ENCODE data around the gene MIA2. TPM values are rescaled to one million over a fixed set of nuclear protein-coding genes. Genes with fewer than 3 reads are reported as not detected.
"Not testable (repeated sequence)": the region's sequence is repeated elsewhere in the genome, so short reads cannot be mapped to it uniquely, and the experiment has no call there.

MIA2 gene
- total and polyA plus RNA-seq, 2 experiments from 2014 or later: 9.5 to 10.9 TPM

DNA sequence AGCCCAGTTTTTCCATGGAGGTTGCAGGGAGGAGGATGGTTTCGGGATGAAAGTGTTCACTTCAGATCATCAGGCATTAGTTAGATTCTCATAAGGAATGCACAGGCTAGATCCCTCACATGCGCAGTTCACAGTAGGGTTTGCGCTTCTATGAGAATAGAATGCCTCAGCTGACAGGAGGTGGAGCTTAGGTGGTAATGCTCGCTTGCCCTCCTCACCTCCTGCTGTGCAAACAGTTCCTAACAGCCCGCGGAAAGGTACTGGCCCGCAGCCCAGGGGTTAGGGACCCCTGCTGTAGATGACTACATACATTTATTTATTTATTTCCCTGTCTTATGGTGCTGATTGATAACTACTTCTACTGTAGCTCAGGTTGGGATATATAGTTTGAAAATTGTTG is 105.3 kb downstream of the MIA2 start (continued):
- TF ChIP-seq, protein P1, sequence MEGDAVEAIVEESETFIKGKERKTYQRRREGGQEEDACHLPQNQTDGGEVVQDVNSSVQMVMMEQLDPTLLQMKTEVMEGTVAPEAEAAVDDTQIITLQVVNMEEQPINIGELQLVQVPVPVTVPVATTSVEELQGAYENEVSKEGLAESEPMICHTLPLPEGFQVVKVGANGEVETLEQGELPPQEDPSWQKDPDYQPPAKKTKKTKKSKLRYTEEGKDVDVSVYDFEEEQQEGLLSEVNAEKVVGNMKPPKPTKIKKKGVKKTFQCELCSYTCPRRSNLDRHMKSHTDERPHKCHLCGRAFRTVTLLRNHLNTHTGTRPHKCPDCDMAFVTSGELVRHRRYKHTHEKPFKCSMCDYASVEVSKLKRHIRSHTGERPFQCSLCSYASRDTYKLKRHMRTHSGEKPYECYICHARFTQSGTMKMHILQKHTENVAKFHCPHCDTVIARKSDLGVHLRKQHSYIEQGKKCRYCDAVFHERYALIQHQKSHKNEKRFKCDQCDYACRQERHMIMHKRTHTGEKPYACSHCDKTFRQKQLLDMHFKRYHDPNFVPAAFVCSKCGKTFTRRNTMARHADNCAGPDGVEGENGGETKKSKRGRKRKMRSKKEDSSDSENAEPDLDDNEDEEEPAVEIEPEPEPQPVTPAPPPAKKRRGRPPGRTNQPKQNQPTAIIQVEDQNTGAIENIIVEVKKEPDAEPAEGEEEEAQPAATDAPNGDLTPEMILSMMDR (conservative IDR thresholded peaks at IDR 0.05; ENCODE audit: low read depth in 2 of 2): no peak
- TF ChIP-seq POLR2AphosphoS5 (IDR thresholded peaks at IDR 0.05; ENCODE audit: low read depth): no peak
- TF ChIP-seq JUNB (IDR thresholded peaks at IDR 0.05; ENCODE audit: unreplicated experiment): no peak
- no peak for TF ChIP-seq CREB1 (CRISPR knock-in tag; IDR thresholded peaks at IDR 0.05; ENCODE audit: low read depth)
- TF ChIP-seq ZNF331 (CRISPR knock-in tag; IDR thresholded peaks at IDR 0.05; ENCODE audit: low read depth): no peak
- no peak for TF ChIP-seq STAT1 (IDR thresholded peaks at IDR 0.05; ENCODE audit: unreplicated experiment)
- TF ChIP-seq ZNF114 (CRISPR knock-in tag; IDR thresholded peaks at IDR 0.05): no peak
- no peak for TF ChIP-seq EZH2phosphoT487 (IDR thresholded peaks at IDR 0.05; ENCODE audit: unreplicated experiment)
- TF ChIP-seq NANOG (IDR thresholded peaks at IDR 0.05; ENCODE audit: borderline replicate concordance): no peak
- TF ChIP-seq REST (IDR thresholded peaks at IDR 0.05; ENCODE audit: unreplicated experiment): no peak

DNA sequence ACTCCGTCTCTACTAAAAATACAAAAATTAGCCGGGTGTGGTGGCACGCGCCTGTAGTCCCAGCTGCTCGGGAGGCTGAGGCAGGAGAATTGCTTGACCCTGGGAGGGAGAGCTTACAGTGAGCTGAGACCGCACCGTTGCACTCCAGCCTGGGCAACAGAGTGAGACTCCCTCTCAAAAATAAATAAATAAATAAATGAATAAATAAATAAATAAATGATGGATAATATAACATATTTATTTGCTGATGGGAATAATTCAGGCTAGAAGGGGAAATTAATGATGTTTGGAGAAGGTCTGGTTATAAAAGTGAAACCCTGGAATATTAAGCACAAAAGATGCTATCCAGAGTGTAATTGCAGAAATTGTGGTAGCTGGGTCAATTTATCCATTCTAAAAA is 107.4 kb downstream of the MIA2 start:
- H3K4me1 ChIP-seq (ENCODE audit: insufficient read depth); H2AFZ ChIP-seq; H3K4me3 Mint-ChIP-seq; H4K20me1 ChIP-seq (replicated peaks; ENCODE audit: insufficient read depth); H3K27me3 ChIP-seq (ENCODE audit: insufficient read depth); H3F3A ChIP-seq (replicated peaks; ENCODE audit: low read depth); H3K9me2 ChIP-seq (ENCODE audit: insufficient read depth); DNase-seq (ENCODE audit: low spot score); H3K27ac ChIP-seq (ENCODE audit: low read depth); H3K4me3 ChIP-seq; H3K9me3 Mint-ChIP-seq; H3K27me3 Mint-ChIP-seq (ENCODE audit: insufficient read depth, low read depth, poor library complexity); H3K4me1 Mint-ChIP-seq; ATAC-seq; H3K4me2 ChIP-seq; H3K36me3 Mint-ChIP-seq (ENCODE audit: low read depth); H3K27ac Mint-ChIP-seq; H3K79me2 ChIP-seq (replicated peaks; ENCODE audit: insufficient read depth); H3K36me3 ChIP-seq (ENCODE audit: insufficient read depth): not testable (repeated sequence)

DNA sequence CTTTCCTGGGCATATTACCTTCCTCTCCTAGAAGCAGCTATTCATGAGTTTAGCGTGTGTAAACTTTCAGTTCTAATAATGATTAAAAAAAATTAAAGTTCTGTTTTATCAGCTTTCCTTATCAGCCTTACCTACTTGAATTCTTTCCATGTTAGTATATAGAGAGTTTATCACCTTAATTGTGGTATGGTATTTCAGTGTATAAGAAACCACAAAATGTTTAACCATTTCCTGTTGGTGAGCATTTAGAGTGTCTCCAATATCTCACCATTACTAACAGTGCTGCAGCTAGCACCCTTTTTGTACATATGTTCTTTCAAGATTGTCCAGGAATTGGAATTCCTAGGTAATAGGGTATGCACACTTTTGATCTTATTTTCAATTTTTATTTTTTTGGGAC is 109.1 kb downstream of the MIA2 start:
- Histone ChIP-seq H2AFZ (no peak overlapping the region), H3K79me2 (replicated peaks; ENCODE audit: insufficient read depth) (no peaks in the 10 kb centered on the region), H3K4me2 (no peak overlapping the region), H4K20me1 (replicated peaks; ENCODE audit: insufficient read depth) (no peaks in the 10 kb centered on the region; the same call in 1 of the 2 replicates), H3K4me3 (no peak overlapping the region), H3K36me3 (ENCODE audit: insufficient read depth) (no peaks in the 10 kb centered on the region), H3K4me1 (ENCODE audit: insufficient read depth) (peaks cover 4% of the 10 kb centered on the region; the same call in 1 of the 2 replicates), H3K27me3 (ENCODE audit: insufficient read depth) (no peaks in the 10 kb centered on the region), H3K9me2 (ENCODE audit: insufficient read depth) (no peaks in the 10 kb centered on the region), H3K27ac (ENCODE audit: low read depth) (no peak overlapping the region), H3F3A (replicated peaks; ENCODE audit: low read depth) (no peaks in the 10 kb centered on the region)
- DNase-seq (ENCODE audit: low spot score): no peak
- Mint-ChIP-seq H3K27ac (no peak overlapping the region), H3K4me3 (no peak overlapping the region), H3K27me3 (ENCODE audit: insufficient read depth, low read depth, poor library complexity) (no peaks in the 10 kb centered on the region), H3K36me3 (ENCODE audit: low read depth) (peaks cover 8% of the 10 kb centered on the region; the same call in 2 of the 3 replicates), H3K4me1 (peaks cover 8% of the 10 kb centered on the region; the same call in 2 of the 3 replicates), H3K9me3 (no peaks in the 10 kb centered on the region)
- ATAC-seq: no peak
- TF ChIP-seq EZH2phosphoT487 (IDR thresholded peaks at IDR 0.05; ENCODE audit: unreplicated experiment): no peak
- TF ChIP-seq, protein P2, sequence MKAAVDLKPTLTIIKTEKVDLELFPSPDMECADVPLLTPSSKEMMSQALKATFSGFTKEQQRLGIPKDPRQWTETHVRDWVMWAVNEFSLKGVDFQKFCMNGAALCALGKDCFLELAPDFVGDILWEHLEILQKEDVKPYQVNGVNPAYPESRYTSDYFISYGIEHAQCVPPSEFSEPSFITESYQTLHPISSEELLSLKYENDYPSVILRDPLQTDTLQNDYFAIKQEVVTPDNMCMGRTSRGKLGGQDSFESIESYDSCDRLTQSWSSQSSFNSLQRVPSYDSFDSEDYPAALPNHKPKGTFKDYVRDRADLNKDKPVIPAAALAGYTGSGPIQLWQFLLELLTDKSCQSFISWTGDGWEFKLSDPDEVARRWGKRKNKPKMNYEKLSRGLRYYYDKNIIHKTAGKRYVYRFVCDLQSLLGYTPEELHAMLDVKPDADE (IDR thresholded peaks at IDR 0.05): no peak
- TF ChIP-seq, protein P1 (conservative IDR thresholded peaks at IDR 0.05; ENCODE audit: low read depth in 2 of 2): no peak
